ENCODE measurements around the gene ATG7.

GRCh38 chr3:11381563-11381962 lies 109.4 kb downstream of the ATG7 start:
- TF ChIP-seq PATZ1 (CRISPR knock-in tag; IDR thresholded peaks at IDR 0.05; ENCODE audit: borderline replicate concordance) (no peak), ISL1 (CRISPR knock-in tag; IDR thresholded peaks at IDR 0.05) (no peak), OSR1 (CRISPR knock-in tag; IDR thresholded peaks at IDR 0.05) (no peak), POU6F1 (CRISPR knock-in tag; IDR thresholded peaks at IDR 0.05; ENCODE audit: borderline replicate concordance, low read depth) (no peak), TCF4 (CRISPR knock-in tag; IDR thresholded peaks at IDR 0.05; ENCODE audit: borderline replicate concordance) (no peak), ESRRG (CRISPR knock-in tag; IDR thresholded peaks at IDR 0.05) (no peak), ARNTL (CRISPR knock-in tag; IDR thresholded peaks at IDR 0.05; ENCODE audit: borderline replicate concordance, low read depth) (no peak), ZFP3 (CRISPR knock-in tag; IDR thresholded peaks at IDR 0.05) (no peak)
